GM19324 (cell line): ENCODE data around the gene LRFN2.

Source experiments
- ATAC-seq: cut with Tn5 transposase; IDR thresholded peaks from one replicate; pipeline ENCODE4 v1.9.1; 2021; ENCODE audit warnings: mild to moderate bottlenecking, moderate library complexity; ENCODE audit not compliant: unreplicated experiment, low FRiP score

The LRFN2 gene

GRCh38 chr6:40545954-40546353 is 41.2 kb downstream of the LRFN2 start:
- no peak for ATAC-seq

- no peak for ATAC-seq
Measured at GRCh38 chr6:40543776-40544175, 43.4 kb downstream of the LRFN2 start.

GRCh38 chr6:40543146-40543545 is 44.0 kb downstream of the LRFN2 start:
- no peak for ATAC-seq

- ATAC-seq = no peak
Measured at GRCh38 chr6:40542175-40542764, 44.9 kb downstream of the LRFN2 start.

- no peak for ATAC-seq
Measured at GRCh38 chr6:40541556-40542174, 45.5 kb downstream of the LRFN2 start.

GRCh38 chr6:40540790-40541189 is 46.4 kb downstream of the LRFN2 start:
- no peak for ATAC-seq

GRCh38 chr6:40539853-40540252 is 47.3 kb downstream of the LRFN2 start:
- ATAC-seq = no peak

- no peak for ATAC-seq
Measured at GRCh38 chr6:40538556-40538955, 48.6 kb downstream of the LRFN2 start.

GRCh38 chr6:40537446-40537845 is 49.7 kb downstream of the LRFN2 start:
- no peak for ATAC-seq

GRCh38 chr6:40536442-40536841 is 50.7 kb downstream of the LRFN2 start:
- no peak for ATAC-seq

GRCh38 chr6:40535819-40536380 is 51.3 kb downstream of the LRFN2 start:
- ATAC-seq = no peak

GRCh38 chr6:40535110-40535818 is 51.9 kb downstream of the LRFN2 start:
- no peak for ATAC-seq

GRCh38 chr6:40532349-40533000 is 54.7 kb downstream of the LRFN2 start:
- ATAC-seq = no peak

- ATAC-seq = no peak
Measured at GRCh38 chr6:40529919-40530318, 57.2 kb downstream of the LRFN2 start.

GRCh38 chr6:40529040-40529439 is 58.1 kb downstream of the LRFN2 start:
- ATAC-seq = no peak

GRCh38 chr6:40528051-40528450 is 59.1 kb downstream of the LRFN2 start:
- ATAC-seq = no peak

- ATAC-seq = no peak
Measured at GRCh38 chr6:40526036-40526435, 61.1 kb downstream of the LRFN2 start.

GRCh38 chr6:40524797-40525585 is 62.2 kb downstream of the LRFN2 start:
- ATAC-seq = no peak

GRCh38 chr6:40523505-40524172 is 63.5 kb downstream of the LRFN2 start:
- ATAC-seq = no peak

- ATAC-seq = no peak
Measured at GRCh38 chr6:40521496-40521895, 65.7 kb downstream of the LRFN2 start.
